Heart left ventricle (tissue), 16 donors: ENCODE measurements around the gene ZNF512. TPM values are rescaled to one million over a fixed set of nuclear protein-coding genes. Genes with fewer than 3 reads are reported as not detected.
A peak's percentile ranks its signal among the peaks of the same experiment; 100 is the strongest.
"Not testable (repeated sequence)": the region's sequence is repeated elsewhere in the genome, so short reads cannot be mapped to it uniquely, and the experiment has no call there.

Experiments
- ATAC-seq, 4 donors: fragments of 200-7000 bp; cut with Tn5 transposase; one replicate each; pipeline ENCODE4 v1.9.1; 2020 to 2022; ENCODE audit warnings: moderate library complexity in 4 of 4, mild to moderate bottlenecking in 3 of 4, moderate number of reproducible peaks in 1 of 4
- DNase-seq, 5 donors: peaks; one replicate each; pipeline ENCODE4 v3.0.0-alpha.2; 2020
- H3K27ac ChIP-seq, 12 donors: fragments of 200-600 bp; sonication (generic) in 4 of 12; one replicate each; pipeline versions ENCODE4 v1.5.0 to v1.8.0; 2016 to 2022; ENCODE audit warnings: mild to moderate bottlenecking in 2 of 12
- H3K27me3 ChIP-seq, 9 donors: fragments of 200-600 bp; sonication (generic) in 2 of 9; one replicate each; pipeline versions ENCODE4 v1.5.1 to v1.8.0; 2016 to 2022; ENCODE audit warnings: mild to moderate bottlenecking in 3 of 9
- H3K36me3 ChIP-seq, 9 donors: fragments of 200-600 bp; sonication (generic) in 2 of 9; one replicate each; pipeline versions ENCODE4 v1.5.0 to v1.8.0; 2018 to 2022; ENCODE audit warnings: mild to moderate bottlenecking in 2 of 9
- H3K4me1 ChIP-seq, 12 donors: fragments of 200-600 bp; sonication (generic) in 4 of 12; one replicate each; pipeline versions ENCODE4 v1.5.0 to v1.8.0; 2016 to 2022; ENCODE audit warnings: mild to moderate bottlenecking in 3 of 12
- H3K4me3 ChIP-seq, 12 donors: fragments of 200-600 bp; sonication (generic) in 4 of 12; one replicate each; pipeline versions ENCODE4 v1.5.0 to v1.8.0; 2017 to 2022; ENCODE audit warnings: mild to moderate bottlenecking in 9 of 12, moderate library complexity in 4 of 12
- H3K9me3 ChIP-seq, 12 donors: fragments of 200-600 bp; sonication (generic) in 4 of 12; one replicate each; pipeline versions ENCODE4 v1.5.0 to v1.8.0; 2016 to 2022; ENCODE audit warnings: mild to moderate bottlenecking in 1 of 12
- CTCF ChIP-seq, 12 donors: fragments of 200-600 bp; sonication (generic) in 4 of 12; IDR thresholded peaks; one replicate each; pipeline versions ENCODE4 v1.5.0 to v1.8.0; 2018 to 2022; ENCODE audit warnings: antibody characterized with exemption in 12 of 12, mild to moderate bottlenecking in 5 of 12
- POLR2A ChIP-seq, 2 donors: fragments of 450-650 bp; IDR thresholded peaks; one replicate each; pipeline ENCODE4 v1.6.1; 2017; ENCODE audit warnings: antibody characterized with exemption in 2 of 2, mild to moderate bottlenecking in 2 of 2, moderate library complexity in 2 of 2
- WGBS, 4 donors: extraction: QIAGEN DNeasy Blood & Tissue Kit in 2 of 4; methylation state at CpG; one replicate each; pipeline versions ENCODE4 v1.1.5 to v1.1.7; 2013 to 2018; 5-methylcytosine and 5-hydroxymethylcytosine counted together
- intact Hi-C, 10 donors: fragments of 100-400 bp; cut with DNase I; formaldehyde crosslinking; loops; one replicate each; pipeline versions ENCODE4 v1.11.1 to v1.14.2; 2022
- long read RNA-seq, 3 donors: library from polyadenylated mRNA; unstranded; transcript quantifications; one replicate each; pipeline ENCODE4 v2.0.0, GENCODE V29; 2020 to 2021
- polyA plus RNA-seq, 2 donors: library from polyadenylated mRNA; stranded (reverse); fragments of 200-250 nt; gene quantifications; one replicate each; pipeline ENCODE4 v1.2.3, GENCODE V29; 2013
- total RNA-seq, 9 donors: library from RNA; depleted of rRNA in 2 of 9; stranded (reverse); fragments of >200 nt in 2 of 9; fragmentation: NEBNext Ultra II Directional in 3 of 9; extraction: Animal tissue kit (Norgen Biotek cat#: 25700) in 3 of 9; gene quantifications; one replicate each; pipeline versions ENCODE4 v1.1.0 to v1.2.4, GENCODE V29; 2016 to 2023
- donor health status: ischemic (EF 13 %, LVEDD 7.1; RV severe dilation, severe dysfunction).
- donor health status: healthy with polysubstance abuse.
- donor health status: DM: no; HTN: yes; CAD: no.
- donor health status: DM: no; HTN: no; CAD: no.
- donor health status: ischemic (EF 25% LVEDD 6.9; RV normal size, moderate dysfunction).
- donor health status: ischemic (EF 25% LVEDD 5.7; RV mildly dilated, moderate dysfunction).
- donor health status: healthy.
- donor health status: DM: yes; HTN: yes; CAD: no.
- donor health status: ischemic (EF 35%, LVEDD 5.7; RV mildly dilated, moderate dysfunction).
- donor health status: nonischemic (EF 11% LVEDD 7.7; RV severe dilation, severe dysfunction).
- donor health status: DM: yes; HTN: yes; CAD: no.
- donor health status: PGD.
- donor health status: ischemic (EF 29% LVEDD 5.4; RV normal size, mild dysfunction).
- donor health status: nonischemic (EF 23%, LVEDD 6.1; RV moderate dilation, normal function).

ZNF512 gene
- total RNA-seq: 10 to 100 TPM; 13.2 to 31.8 (median 20.1) TPM
- polyA plus RNA-seq: 10 to 100 TPM in 1 of 2 donors, 1 to 10 TPM in 1; 8.4 to 15.8 TPM
- long read RNA-seq, donor 1, transcript ZNF512-208 (13 exons, 3,543 nt): major isoform, 8 of 12 reads
- long read RNA-seq, donor 1, partial matches to known transcripts: 1 of 12 reads
- long read RNA-seq, donor 1, other reads (novel, unspliced or antisense): 1 of 12 reads
- long read RNA-seq, donor 2, transcript ZNF512-208 (13 exons, 3,543 nt): major isoform, 25 of 71 reads
- long read RNA-seq, donor 2, transcript ZNF512-202 (14 exons, 3,417 nt): minor isoform, 5 of 71 reads
- long read RNA-seq, donor 2, transcript ZNF512-201 (14 exons, 3,541 nt): minor isoform, 21 of 71 reads
- long read RNA-seq, donor 2, partial matches to known transcripts: 9 of 71 reads
- long read RNA-seq, donor 2, other reads (novel, unspliced or antisense): 11 of 71 reads
- long read RNA-seq, donor 3, partial matches to known transcripts: 1 of 5 reads
- long read RNA-seq, donor 3, other reads (novel, unspliced or antisense): 1 of 5 reads

GRCh38 chr2:27582695-27583389, at the start of gene ZNF512:
Gene ZNF512 (plus strand): TSS chr2:27583042. CDS start chr2:27583113, 71 bp downstream.
- H3K36me3 ChIP-seq: no peaks in the 10 kb centered on the region
- peaks cover 0 to 24% (median 10%) of the 10 kb centered on the region in 12 donors for H3K9me3 ChIP-seq
- intact Hi-C loops: loop anchor here in 5 of 10 donors (2.0 to 10.0 kb wide), 6 partner anchors 46 to 151 kb away; partner anchors contain the start of genes FNDC4 (in 2 of the 5), GCKR (in 2 of the 5), CCDC121 (in 1 of the 5) and GPN1 (in 1 of the 5)
- peak within 1 kb of the TSS in 11 of 12 donors; percentile 1 to 83 (median 68) for H3K27ac ChIP-seq
- 1 to 2% (median 1%) methylated on average over 22 to 38 of the region's 38 CpGs for WGBS, 4 donors
- peak within 1 kb of the TSS; percentile 36 to 81 (median 65) for H3K4me3 ChIP-seq
- DNase-seq (peak; percentile 87 to 94 (median 93)), ATAC-seq (peak; percentile 95 to 98 (median 98))
- peaks cover 3 to 31% (median 16%) of the 10 kb centered on the region in 12 donors for H3K4me1 ChIP-seq
- no peaks in the 10 kb centered on the region for H3K27me3 ChIP-seq
- TF ChIP-seq CTCF (IDR thresholded peaks at IDR 0.05): peak in 2 of 12 donors; percentile 18 to 20
- peak in 1 of 2 donors; percentile 62 for TF ChIP-seq POLR2A (IDR thresholded peaks at IDR 0.05)

- Histone ChIP-seq H3K9me3 (no peaks in the 10 kb centered on the region), H3K36me3 (no peaks in the 10 kb centered on the region), H3K27me3 (peaks cover 0 to 10% (median 0%) of the 10 kb centered on the region in 9 donors), H3K4me1 (no peaks in the 10 kb centered on the region), H3K4me3 (no peak overlapping the region), H3K27ac (no peak overlapping the region)
- WGBS, 4 donors: 46 to 78% (median 50%) methylated on average over 4 of the region's 4 CpGs
- no peak for ATAC-seq
- intact Hi-C loops: no loop called here
- DNase-seq: no peak
- TF ChIP-seq CTCF (IDR thresholded peaks at IDR 0.05): no peak
- no peak for TF ChIP-seq POLR2A (IDR thresholded peaks at IDR 0.05)
Measured at GRCh38 chr2:27537287-27537686, 45.6 kb upstream of the ZNF512 start.

GRCh38 chr2:27538839-27539450, 43.9 kb upstream of the ZNF512 start:
- H3K27ac ChIP-seq, ATAC-seq, H3K36me3 ChIP-seq, H3K4me1 ChIP-seq, H3K27me3 ChIP-seq, H3K4me3 ChIP-seq, H3K9me3 ChIP-seq, DNase-seq, intact Hi-C loops: not testable (repeated sequence)
- WGBS, 4 donors: 30 to 49% (median 41%) methylated on average over 2 to 4 of the region's 6 CpGs

- H3K27ac ChIP-seq, DNase-seq, H3K27me3 ChIP-seq, H3K4me1 ChIP-seq, H3K36me3 ChIP-seq, intact Hi-C loops, ATAC-seq, H3K4me3 ChIP-seq, H3K9me3 ChIP-seq: not testable (repeated sequence)
- 92 to 95% (median 94%) methylated on average over 3 to 27 of the region's 35 CpGs; no CpG with 5 or more reads in 1 of the 4 donors for WGBS, 4 donors
Measured at GRCh38 chr2:27539649-27540048, 43.2 kb upstream of the ZNF512 start.
